ENCODE data around the gene CUEDC1.

The CUEDC1 gene

GRCh38 chr17:57872536-57872935 is 82.7 kb downstream of the CUEDC1 start:
- TF ChIP-seq CTCF (IDR thresholded peaks at IDR 0.05; ENCODE audit: control insufficient read depth, insufficient read depth, low read depth, low read length, missing control alignments): no peak
- no peak overlapping the region for H3K4me3 ChIP-seq (ENCODE audit: control insufficient read depth, low read depth, low read length)
- DNase-seq (ENCODE audit: low read depth): no peak

- H3K4me3 ChIP-seq (ENCODE audit: control insufficient read depth, low read depth, low read length): no peak overlapping the region
- TF ChIP-seq CTCF (IDR thresholded peaks at IDR 0.05; ENCODE audit: control insufficient read depth, insufficient read depth, low read depth, low read length, missing control alignments): no peak
- DNase-seq (ENCODE audit: low read depth): no peak
These were observed 83.3 kb downstream of the CUEDC1 start for GRCh38 chr17:57871863-57872262.

GRCh38 chr17:57871155-57871554 is 84.1 kb downstream of the CUEDC1 start:
- no peak for DNase-seq (ENCODE audit: low read depth)
- no peak for TF ChIP-seq CTCF (IDR thresholded peaks at IDR 0.05; ENCODE audit: control insufficient read depth, insufficient read depth, low read depth, low read length, missing control alignments)
- no peak overlapping the region for H3K4me3 ChIP-seq (ENCODE audit: control insufficient read depth, low read depth, low read length)

- no peak overlapping the region for H3K4me3 ChIP-seq (ENCODE audit: control insufficient read depth, low read depth, low read length)
- TF ChIP-seq CTCF (IDR thresholded peaks at IDR 0.05; ENCODE audit: control insufficient read depth, insufficient read depth, low read depth, low read length, missing control alignments): no peak
- no peak for DNase-seq (ENCODE audit: low read depth)
These were observed 85.0 kb downstream of the CUEDC1 start for GRCh38 chr17:57870283-57870635.

GRCh38 chr17:57869617-57870282 is 85.5 kb downstream of the CUEDC1 start:
- DNase-seq (ENCODE audit: low read depth): peak; percentile 77
- TF ChIP-seq CTCF (IDR thresholded peaks at IDR 0.05; ENCODE audit: control insufficient read depth, insufficient read depth, low read depth, low read length, missing control alignments): no peak
- no peak overlapping the region for H3K4me3 ChIP-seq (ENCODE audit: control insufficient read depth, low read depth, low read length)

GRCh38 chr17:57868910-57869616 is 86.1 kb downstream of the CUEDC1 start:
- TF ChIP-seq CTCF (IDR thresholded peaks at IDR 0.05; ENCODE audit: control insufficient read depth, insufficient read depth, low read depth, low read length, missing control alignments): no peak
- DNase-seq (ENCODE audit: low read depth): no peak
- H3K4me3 ChIP-seq (ENCODE audit: control insufficient read depth, low read depth, low read length): no peak overlapping the region

Data from AG09309 (cell line).